HG03442 (cell line): Measurements from ENCODE around the gene ACOX3.
"Not testable (repeated sequence)": the region's sequence is repeated elsewhere in the genome, so short reads cannot be mapped to it uniquely, and the experiment has no call there.

ENCODE experiments used
- ATAC-seq: cut with Tn5 transposase; IDR thresholded peaks from one replicate; pipeline ENCODE4 v1.9.1; 2021; ENCODE audit warnings: mild to moderate bottlenecking, moderate library complexity; ENCODE audit not compliant: unreplicated experiment

The ACOX3 gene

GRCh38 chr4:8435656-8436121 lies 4.8 kb downstream of the ACOX3 start:
- peak; percentile 46 for ATAC-seq

- no peak for ATAC-seq
Observed at GRCh38 chr4:8434251-8435073, 6.1 kb downstream of the ACOX3 start.

- no peak for ATAC-seq
Observed at GRCh38 chr4:8433136-8433535, 7.4 kb downstream of the ACOX3 start.

- ATAC-seq, result no peak
Observed at GRCh38 chr4:8431553-8431952, 9.0 kb downstream of the ACOX3 start.

GRCh38 chr4:8428288-8429097 lies 12.0 kb downstream of the ACOX3 start:
- ATAC-seq, result peak; percentile 92

GRCh38 chr4:8427761-8428287 lies 12.7 kb downstream of the ACOX3 start:
- ATAC-seq, result peak; percentile 40

- ATAC-seq, result no peak
Observed at GRCh38 chr4:8427262-8427661, 13.3 kb downstream of the ACOX3 start.

- ATAC-seq, result no peak
Observed at GRCh38 chr4:8422786-8423185, 17.7 kb downstream of the ACOX3 start.

- no peak for ATAC-seq
Observed at GRCh38 chr4:8422327-8422726, 18.2 kb downstream of the ACOX3 start.

GRCh38 chr4:8420151-8420550 lies 20.4 kb downstream of the ACOX3 start:
- not testable (repeated sequence) for ATAC-seq

GRCh38 chr4:8419222-8420041 lies 21.1 kb downstream of the ACOX3 start:
- ATAC-seq, result peak; percentile 95

GRCh38 chr4:8417071-8417614 lies 23.4 kb downstream of the ACOX3 start:
- no peak for ATAC-seq

- ATAC-seq, result no peak
Observed at GRCh38 chr4:8414377-8414776, 26.1 kb downstream of the ACOX3 start.

- no peak for ATAC-seq
Observed at GRCh38 chr4:8412288-8412687, 28.2 kb downstream of the ACOX3 start.

GRCh38 chr4:8411351-8412180 lies 29.0 kb downstream of the ACOX3 start:
- no peak for ATAC-seq

- ATAC-seq, result no peak
Observed at GRCh38 chr4:8410641-8411271, 29.8 kb downstream of the ACOX3 start.

- no peak for ATAC-seq
Observed at GRCh38 chr4:8410066-8410625, 30.4 kb downstream of the ACOX3 start.

- ATAC-seq, result no peak
Observed at GRCh38 chr4:8409264-8410065, 31.1 kb downstream of the ACOX3 start.
